ENCODE data around the gene DYNLT2. TPM values are rescaled to one million over a fixed set of nuclear protein-coding genes. Genes with fewer than 3 reads are reported as not detected.

DYNLT2 gene
- total RNA-seq, 1 experiment from 2014 or later, result 1.8 TPM

DNA sequence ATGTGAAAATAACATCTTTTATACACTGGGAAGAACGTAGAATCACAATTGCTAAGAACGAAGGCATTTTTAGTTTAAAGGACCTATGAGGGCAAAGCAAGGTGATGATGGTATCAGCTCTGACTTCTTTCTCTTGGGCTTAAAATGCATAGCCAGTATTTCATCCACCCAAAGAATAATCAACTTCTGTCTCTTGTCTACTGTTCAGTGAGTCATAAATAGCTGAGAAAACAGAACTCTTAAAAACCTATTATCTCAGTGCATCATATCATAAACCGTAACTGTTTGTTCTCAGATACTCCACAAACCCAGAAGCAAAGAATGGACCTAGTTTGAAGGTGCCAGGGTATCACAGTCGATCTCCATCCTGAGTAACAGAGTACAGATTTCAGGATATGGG, 32.3 kb downstream of the DYNLT2 start:
- Mint-ChIP-seq H3K4me1 (peaks cover 11 to 14% of the 10 kb centered on the region in 2 experiments), H3K27ac (no peak overlapping the region), H3K9me3 (no peaks in the 10 kb centered on the region), H3K36me3 (ENCODE audit: insufficient read depth in 1 of 3, low read depth in 3 of 3) (peaks cover 6 to 48% (median 42%) of the 10 kb centered on the region in 3 experiments; a peak in 6 of 7 replicates), H3K27me3 (ENCODE audit: low read depth) (peaks cover 2% of the 10 kb centered on the region; the same call in 1 of the 2 replicates), H3K4me3 (no peak overlapping the region)
- peaks cover 10% of the 10 kb centered on the region for H3K23me2 ChIP-seq (ENCODE audit: insufficient read length, low read depth, low read length, poor library complexity, severe bottlenecking)
- H3K14ac ChIP-seq (ENCODE audit: insufficient read depth, low read length), result no peak overlapping the region
- H2BK12ac ChIP-seq (ENCODE audit: insufficient read length, low read depth, low read length), result no peak overlapping the region
- H4K8ac ChIP-seq (replicated peaks; ENCODE audit: insufficient read length, low read depth, low read length), result no peak overlapping the region
- H2BK20ac ChIP-seq (ENCODE audit: low read depth, low read length, poor library complexity, severe bottlenecking), result no peak overlapping the region
- no peak overlapping the region for H2AK5ac ChIP-seq (ENCODE audit: insufficient read length, low read length)
- no peak overlapping the region for H4K91ac ChIP-seq (ENCODE audit: insufficient read length, low read depth, low read length)
- no peak overlapping the region for H3K18ac ChIP-seq (ENCODE audit: insufficient read length, low read depth, low read length)
- no peak overlapping the region for H3T11ph ChIP-seq (ENCODE audit: low read length)
- H3K9me3 ChIP-seq (ENCODE audit: control insufficient read depth, low read depth, low read length), result no peaks in the 10 kb centered on the region
- H3K4me1 ChIP-seq (ENCODE audit: insufficient read depth, low read length), result no peaks in the 10 kb centered on the region
- H4K20me1 ChIP-seq (ENCODE audit: control insufficient read depth, insufficient read depth, insufficient read length), result no peaks in the 10 kb centered on the region
- DNase-seq, result no peak
- no peak overlapping the region for H3K56ac ChIP-seq (ENCODE audit: insufficient read length, low read depth, low read length)
- WGBS (ENCODE audit: extremely low coverage, insufficient read length, low lambda C conversion rate), result no CpG with 5 or more reads among the region's 4 CpGs
- H2BK15ac ChIP-seq (ENCODE audit: low read depth, low read length), result no peak overlapping the region
- H3K79me2 ChIP-seq (ENCODE audit: insufficient read depth, low read length), result peaks cover 4% of the 10 kb centered on the region; the same call in 1 of the 2 replicates
- peaks cover 7% of the 10 kb centered on the region for H3K79me1 ChIP-seq (ENCODE audit: insufficient read depth, low read depth, low read length, poor library complexity, severe bottlenecking)
- no peak overlapping the region for H3K27ac ChIP-seq (ENCODE audit: insufficient read length, low read depth, low read length)
- H3K23ac ChIP-seq (ENCODE audit: insufficient read length, low read depth, low read length), result no peak overlapping the region
- no peak overlapping the region for H3K4me2 ChIP-seq (ENCODE audit: insufficient read depth, insufficient read length, low read length)
- H2AFZ ChIP-seq (ENCODE audit: low read length), result no peak overlapping the region
- H3K27me3 ChIP-seq (ENCODE audit: insufficient read depth, low read length), result no peaks in the 10 kb centered on the region
- no peak overlapping the region for H2BK5ac ChIP-seq (ENCODE audit: insufficient read length, low read length)
- TF ChIP-seq, protein P1, sequence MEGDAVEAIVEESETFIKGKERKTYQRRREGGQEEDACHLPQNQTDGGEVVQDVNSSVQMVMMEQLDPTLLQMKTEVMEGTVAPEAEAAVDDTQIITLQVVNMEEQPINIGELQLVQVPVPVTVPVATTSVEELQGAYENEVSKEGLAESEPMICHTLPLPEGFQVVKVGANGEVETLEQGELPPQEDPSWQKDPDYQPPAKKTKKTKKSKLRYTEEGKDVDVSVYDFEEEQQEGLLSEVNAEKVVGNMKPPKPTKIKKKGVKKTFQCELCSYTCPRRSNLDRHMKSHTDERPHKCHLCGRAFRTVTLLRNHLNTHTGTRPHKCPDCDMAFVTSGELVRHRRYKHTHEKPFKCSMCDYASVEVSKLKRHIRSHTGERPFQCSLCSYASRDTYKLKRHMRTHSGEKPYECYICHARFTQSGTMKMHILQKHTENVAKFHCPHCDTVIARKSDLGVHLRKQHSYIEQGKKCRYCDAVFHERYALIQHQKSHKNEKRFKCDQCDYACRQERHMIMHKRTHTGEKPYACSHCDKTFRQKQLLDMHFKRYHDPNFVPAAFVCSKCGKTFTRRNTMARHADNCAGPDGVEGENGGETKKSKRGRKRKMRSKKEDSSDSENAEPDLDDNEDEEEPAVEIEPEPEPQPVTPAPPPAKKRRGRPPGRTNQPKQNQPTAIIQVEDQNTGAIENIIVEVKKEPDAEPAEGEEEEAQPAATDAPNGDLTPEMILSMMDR (conservative IDR thresholded peaks at IDR 0.05), result no peak
- H2BK120ac ChIP-seq (ENCODE audit: low read depth, low read length, poor library complexity, severe bottlenecking), result no peak overlapping the region
- no peak overlapping the region for H4K5ac ChIP-seq (ENCODE audit: insufficient read length, low read depth, low read length)
- H3K4ac ChIP-seq (ENCODE audit: low read depth, low read length), result no peak overlapping the region
- H3K9ac ChIP-seq (ENCODE audit: extremely low read depth, insufficient read length, low read length), result no peak overlapping the region
